ENCODE data around the gene PP2D1.
"Not testable (repeated sequence)": the region's sequence is repeated elsewhere in the genome, so short reads cannot be mapped to it uniquely, and the experiment has no call there.

The PP2D1 gene

GRCh38 chr3:20012164-20012563 lies at the start of gene PP2D1:
Gene PP2D1 (minus strand): TSS chr3:20012264. CDS start chr3:20012072, 192 bp downstream.
- DNase-seq (ENCODE audit: low read depth, low spot score): no peak

- no peak for DNase-seq (ENCODE audit: low read depth, low spot score)
Observed at GRCh38 chr3:20060974-20061685, 49.1 kb upstream of the PP2D1 start.

GRCh38 chr3:20059929-20060328 lies 47.9 kb upstream of the PP2D1 start:
- DNase-seq (ENCODE audit: low read depth, low spot score): no peak

GRCh38 chr3:20057612-20058180 lies 45.6 kb upstream of the PP2D1 start:
- peak; percentile 55 for DNase-seq (ENCODE audit: low read depth, low spot score)

- peak; percentile 23 for DNase-seq (ENCODE audit: low read depth, low spot score)
Observed at GRCh38 chr3:20056725-20057611, 44.9 kb upstream of the PP2D1 start.

GRCh38 chr3:20055842-20056241 lies 43.8 kb upstream of the PP2D1 start:
- DNase-seq (ENCODE audit: low read depth, low spot score): no peak

- DNase-seq (ENCODE audit: low read depth, low spot score): no peak
Observed at GRCh38 chr3:20055020-20055775, 43.1 kb upstream of the PP2D1 start.

GRCh38 chr3:20054549-20054987 lies 42.5 kb upstream of the PP2D1 start:
- peak; percentile 91 for DNase-seq (ENCODE audit: low read depth, low spot score)

- DNase-seq (ENCODE audit: low read depth, low spot score): no peak
Observed at GRCh38 chr3:20052851-20053250, 40.8 kb upstream of the PP2D1 start.

GRCh38 chr3:20051123-20051806 lies 39.2 kb upstream of the PP2D1 start:
- no peak for DNase-seq (ENCODE audit: low read depth, low spot score)

- no peak for DNase-seq (ENCODE audit: low read depth, low spot score)
Observed at GRCh38 chr3:20047976-20048883, 36.2 kb upstream of the PP2D1 start.

- no peak for DNase-seq (ENCODE audit: low read depth, low spot score)
Observed at GRCh38 chr3:20047341-20047779, 35.3 kb upstream of the PP2D1 start.

GRCh38 chr3:20046556-20046955 lies 34.5 kb upstream of the PP2D1 start:
- no peak for DNase-seq (ENCODE audit: low read depth, low spot score)

GRCh38 chr3:20045141-20045540 lies 33.1 kb upstream of the PP2D1 start:
- DNase-seq (ENCODE audit: low read depth, low spot score): not testable (repeated sequence)

- DNase-seq (ENCODE audit: low read depth, low spot score): no peak
Observed at GRCh38 chr3:20043825-20044224, 31.8 kb upstream of the PP2D1 start.

- DNase-seq (ENCODE audit: low read depth, low spot score): peak; percentile 46
Observed at GRCh38 chr3:20043396-20043795, 31.3 kb upstream of the PP2D1 start.

- DNase-seq (ENCODE audit: low read depth, low spot score): no peak
Observed at GRCh38 chr3:20042331-20042730, 30.3 kb upstream of the PP2D1 start.

GRCh38 chr3:20041197-20041780 lies 29.2 kb upstream of the PP2D1 start:
- DNase-seq (ENCODE audit: low read depth, low spot score): peak; percentile 86

- peak; percentile 87 for DNase-seq (ENCODE audit: low read depth, low spot score)
Observed at GRCh38 chr3:20040548-20041196, 28.6 kb upstream of the PP2D1 start.
